ENCODE results near the gene FSTL3.

The FSTL3 gene

GRCh38 chr19:645912-646778, 30.0 kb upstream of the FSTL3 start:
- DNase-seq (ENCODE audit: low read depth), result no peak

- no peak for DNase-seq (ENCODE audit: low read depth)
Measured at GRCh38 chr19:646779-647565, 29.2 kb upstream of the FSTL3 start.

- DNase-seq (ENCODE audit: low read depth), result no peak
Measured at GRCh38 chr19:647566-648284, 28.5 kb upstream of the FSTL3 start.

- no peak for DNase-seq (ENCODE audit: low read depth)
Measured at GRCh38 chr19:648305-648704, 27.9 kb upstream of the FSTL3 start.

- no peak for DNase-seq (ENCODE audit: low read depth)
Measured at GRCh38 chr19:648904-649801, 27.0 kb upstream of the FSTL3 start.

- no peak for DNase-seq (ENCODE audit: low read depth)
Measured at GRCh38 chr19:650121-650520, 26.1 kb upstream of the FSTL3 start.

- no peak for DNase-seq (ENCODE audit: low read depth)
Measured at GRCh38 chr19:651114-651818, 24.9 kb upstream of the FSTL3 start.

GRCh38 chr19:651991-652390, 24.2 kb upstream of the FSTL3 start:
- no peak for DNase-seq (ENCODE audit: low read depth)

GRCh38 chr19:652467-653389, 23.5 kb upstream of the FSTL3 start:
- DNase-seq (ENCODE audit: low read depth), result no peak

- no peak for DNase-seq (ENCODE audit: low read depth)
Measured at GRCh38 chr19:653425-653824, 22.8 kb upstream of the FSTL3 start.

- no peak for DNase-seq (ENCODE audit: low read depth)
Measured at GRCh38 chr19:655691-656090, 20.5 kb upstream of the FSTL3 start.

GRCh38 chr19:656751-657559, 19.2 kb upstream of the FSTL3 start:
- DNase-seq (ENCODE audit: low read depth), result no peak

GRCh38 chr19:657611-658010, 18.6 kb upstream of the FSTL3 start:
- no peak for DNase-seq (ENCODE audit: low read depth)

GRCh38 chr19:658059-658839, 17.9 kb upstream of the FSTL3 start:
- no peak for DNase-seq (ENCODE audit: low read depth)

GRCh38 chr19:658916-659839, 17.0 kb upstream of the FSTL3 start:
- DNase-seq (ENCODE audit: low read depth), result no peak

- no peak for DNase-seq (ENCODE audit: low read depth)
Measured at GRCh38 chr19:660793-661426, 15.3 kb upstream of the FSTL3 start.
